ENCODE measurements around the gene SH3RF3. TPM values are rescaled to one million over a fixed set of nuclear protein-coding genes. Genes with fewer than 3 reads are reported as not detected.

SH3RF3 gene
- total RNA-seq, 1 experiment from 2014 or later = 1.0 TPM

GRCh38 chr2:109129356-109129920 is 433 bp downstream of the SH3RF3 start:
- Mint-ChIP-seq H3K27ac (no peak overlapping the region), H3K4me1 (peaks cover 16% of the 10 kb centered on the region), H3K36me3 (no peaks in the 10 kb centered on the region), H3K27me3 (ENCODE audit: low read depth) (peaks cover 63% of the 10 kb centered on the region), H3K4me3 (peak overlapping the region; percentile 49), H3K9me3 (no peaks in the 10 kb centered on the region)
- ChIA-PET POLR2A (no interaction called here), CTCF (interaction anchor here (0.9 to 2.4 kb wide), 3 partner anchors 79 to 381 kb away, joined by 3 to 14 read pairs (median 10); no protein-coding TSS in a partner anchor)
- ATAC-seq (peak; percentile 32), DNase-seq (ENCODE audit: low spot score) (peak; percentile 25)
- TF ChIP-seq FOXP1 (CRISPR knock-in tag; IDR thresholded peaks at IDR 0.05; ENCODE audit: borderline replicate concordance) (no peak), SMAD3 (CRISPR knock-in tag; IDR thresholded peaks at IDR 0.05; ENCODE audit: borderline replicate concordance) (no peak), SP1 (CRISPR knock-in tag; conservative IDR thresholded peaks at IDR 0.05) (no peak), TEAD4 (CRISPR knock-in tag; IDR thresholded peaks at IDR 0.05) (no peak)
- TF ChIP-seq, protein P1, sequence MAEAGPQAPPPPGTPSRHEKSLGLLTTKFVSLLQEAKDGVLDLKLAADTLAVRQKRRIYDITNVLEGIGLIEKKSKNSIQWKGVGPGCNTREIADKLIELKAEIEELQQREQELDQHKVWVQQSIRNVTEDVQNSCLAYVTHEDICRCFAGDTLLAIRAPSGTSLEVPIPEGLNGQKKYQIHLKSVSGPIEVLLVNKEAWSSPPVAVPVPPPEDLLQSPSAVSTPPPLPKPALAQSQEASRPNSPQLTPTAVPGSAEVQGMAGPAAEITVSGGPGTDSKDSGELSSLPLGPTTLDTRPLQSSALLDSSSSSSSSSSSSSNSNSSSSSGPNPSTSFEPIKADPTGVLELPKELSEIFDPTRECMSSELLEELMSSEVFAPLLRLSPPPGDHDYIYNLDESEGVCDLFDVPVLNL (CRISPR knock-in tag; IDR thresholded peaks at IDR 0.05; ENCODE audit: borderline replicate concordance, low read depth) = peak; percentile 21; the same call in 1 of the 2 replicates
- TF ChIP-seq, protein P2, sequence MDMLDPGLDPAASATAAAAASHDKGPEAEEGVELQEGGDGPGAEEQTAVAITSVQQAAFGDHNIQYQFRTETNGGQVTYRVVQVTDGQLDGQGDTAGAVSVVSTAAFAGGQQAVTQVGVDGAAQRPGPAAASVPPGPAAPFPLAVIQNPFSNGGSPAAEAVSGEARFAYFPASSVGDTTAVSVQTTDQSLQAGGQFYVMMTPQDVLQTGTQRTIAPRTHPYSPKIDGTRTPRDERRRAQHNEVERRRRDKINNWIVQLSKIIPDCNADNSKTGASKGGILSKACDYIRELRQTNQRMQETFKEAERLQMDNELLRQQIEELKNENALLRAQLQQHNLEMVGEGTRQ (CRISPR knock-in tag; IDR thresholded peaks at IDR 0.05) = no peak; the same call in 1 of the 2 replicates

DNA sequence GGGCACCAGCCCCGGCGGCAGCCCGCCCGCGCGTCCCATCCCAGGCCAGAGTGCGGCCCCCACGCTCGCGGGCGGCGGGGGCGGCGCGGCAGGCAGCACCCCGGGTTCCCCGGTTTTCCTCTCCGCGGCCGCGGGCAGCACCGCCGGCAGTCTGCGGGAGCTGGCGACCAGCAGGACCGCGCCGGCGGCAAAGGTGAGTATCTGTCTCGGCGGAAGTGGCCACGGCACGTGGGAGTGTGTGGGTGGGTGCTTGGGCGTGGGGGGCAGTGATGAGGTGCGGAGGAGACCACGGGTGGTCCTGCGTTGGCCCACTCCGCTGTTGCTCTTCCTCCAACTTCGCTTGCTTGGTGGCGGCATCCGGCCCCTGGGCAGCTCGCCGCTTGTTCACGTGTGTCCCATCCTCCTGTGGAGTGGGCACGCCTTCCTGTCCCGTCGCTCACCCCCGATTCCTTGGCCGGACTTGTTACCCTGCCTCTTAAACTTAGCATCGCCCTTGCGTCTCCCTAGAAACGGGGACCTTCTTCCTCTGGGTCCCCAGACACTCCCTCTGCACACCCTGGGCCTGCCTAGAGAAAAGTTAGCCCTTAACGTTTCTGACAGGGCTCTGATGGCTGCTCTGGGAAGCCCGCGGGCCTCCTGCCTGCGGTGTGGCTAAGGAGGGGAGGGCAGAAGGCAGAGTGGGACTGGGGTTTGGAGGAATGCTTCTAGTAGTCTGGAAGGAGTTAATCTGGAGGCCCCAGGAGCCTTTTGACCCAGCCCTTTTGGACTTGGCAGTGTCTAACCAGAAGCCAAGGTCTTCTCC is 1.1 kb downstream of the SH3RF3 start:
- DNase-seq (ENCODE audit: low spot score) = no peak
- ChIA-PET POLR2A (no interaction called here), CTCF (no interaction called here)
- Mint-ChIP-seq H3K9me3 (no peaks in the 10 kb centered on the region), H3K27me3 (ENCODE audit: low read depth) (peaks cover 63% of the 10 kb centered on the region), H3K36me3 (no peaks in the 10 kb centered on the region), H3K4me1 (peaks cover 10% of the 10 kb centered on the region), H3K4me3 (peak overlapping the region; percentile 71), H3K27ac (no peak overlapping the region)
- ATAC-seq = no peak
- TF ChIP-seq, protein P1 (CRISPR knock-in tag; IDR thresholded peaks at IDR 0.05; ENCODE audit: borderline replicate concordance, low read depth) = peak; percentile 2; the same call in 1 of the 2 replicates
- TF ChIP-seq, protein P3, sequence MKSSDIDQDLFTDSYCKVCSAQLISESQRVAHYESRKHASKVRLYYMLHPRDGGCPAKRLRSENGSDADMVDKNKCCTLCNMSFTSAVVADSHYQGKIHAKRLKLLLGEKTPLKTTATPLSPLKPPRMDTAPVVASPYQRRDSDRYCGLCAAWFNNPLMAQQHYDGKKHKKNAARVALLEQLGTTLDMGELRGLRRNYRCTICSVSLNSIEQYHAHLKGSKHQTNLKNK (CRISPR knock-in tag; IDR thresholded peaks at IDR 0.05) = no peak

GRCh38 chr2:109130723-109130995 is 1.7 kb downstream of the SH3RF3 start:
- ATAC-seq = no peak
- Mint-ChIP-seq H3K27me3 (ENCODE audit: low read depth) (peaks cover 63% of the 10 kb centered on the region), H3K36me3 (no peaks in the 10 kb centered on the region), H3K27ac (no peak overlapping the region), H3K4me1 (peaks cover 10% of the 10 kb centered on the region), H3K9me3 (no peaks in the 10 kb centered on the region), H3K4me3 (no peak overlapping the region)
- no peak for DNase-seq (ENCODE audit: low spot score)
- ChIA-PET CTCF (no interaction called here), POLR2A (no interaction called here)
- TF ChIP-seq FOXK1 (CRISPR knock-in tag; IDR thresholded peaks at IDR 0.05) (no peak), GRHL2 (CRISPR knock-in tag; IDR thresholded peaks at IDR 0.05; ENCODE audit: insufficient replicate concordance, severe bottlenecking) (no peak), TEAD4 (CRISPR knock-in tag; IDR thresholded peaks at IDR 0.05) (no peak), RELA (CRISPR knock-in tag; IDR thresholded peaks at IDR 0.05; ENCODE audit: borderline replicate concordance) (no peak), ZNF396 (CRISPR knock-in tag; IDR thresholded peaks at IDR 0.05; ENCODE audit: borderline replicate concordance) (no peak), ZBTB43 (CRISPR knock-in tag; IDR thresholded peaks at IDR 0.05) (no peak), EMX1 (CRISPR knock-in tag; IDR thresholded peaks at IDR 0.05) (no peak), IRF2 (CRISPR knock-in tag; IDR thresholded peaks at IDR 0.05; ENCODE audit: borderline replicate concordance, low read depth) (no peak), STAT6 (CRISPR knock-in tag; conservative IDR thresholded peaks at IDR 0.05; ENCODE audit: low read depth) (no peak)
- TF ChIP-seq, protein P4, sequence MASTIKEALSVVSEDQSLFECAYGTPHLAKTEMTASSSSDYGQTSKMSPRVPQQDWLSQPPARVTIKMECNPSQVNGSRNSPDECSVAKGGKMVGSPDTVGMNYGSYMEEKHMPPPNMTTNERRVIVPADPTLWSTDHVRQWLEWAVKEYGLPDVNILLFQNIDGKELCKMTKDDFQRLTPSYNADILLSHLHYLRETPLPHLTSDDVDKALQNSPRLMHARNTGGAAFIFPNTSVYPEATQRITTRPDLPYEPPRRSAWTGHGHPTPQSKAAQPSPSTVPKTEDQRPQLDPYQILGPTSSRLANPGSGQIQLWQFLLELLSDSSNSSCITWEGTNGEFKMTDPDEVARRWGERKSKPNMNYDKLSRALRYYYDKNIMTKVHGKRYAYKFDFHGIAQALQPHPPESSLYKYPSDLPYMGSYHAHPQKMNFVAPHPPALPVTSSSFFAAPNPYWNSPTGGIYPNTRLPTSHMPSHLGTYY (CRISPR knock-in tag; IDR thresholded peaks at IDR 0.05) = no peak
- TF ChIP-seq, protein P5, sequence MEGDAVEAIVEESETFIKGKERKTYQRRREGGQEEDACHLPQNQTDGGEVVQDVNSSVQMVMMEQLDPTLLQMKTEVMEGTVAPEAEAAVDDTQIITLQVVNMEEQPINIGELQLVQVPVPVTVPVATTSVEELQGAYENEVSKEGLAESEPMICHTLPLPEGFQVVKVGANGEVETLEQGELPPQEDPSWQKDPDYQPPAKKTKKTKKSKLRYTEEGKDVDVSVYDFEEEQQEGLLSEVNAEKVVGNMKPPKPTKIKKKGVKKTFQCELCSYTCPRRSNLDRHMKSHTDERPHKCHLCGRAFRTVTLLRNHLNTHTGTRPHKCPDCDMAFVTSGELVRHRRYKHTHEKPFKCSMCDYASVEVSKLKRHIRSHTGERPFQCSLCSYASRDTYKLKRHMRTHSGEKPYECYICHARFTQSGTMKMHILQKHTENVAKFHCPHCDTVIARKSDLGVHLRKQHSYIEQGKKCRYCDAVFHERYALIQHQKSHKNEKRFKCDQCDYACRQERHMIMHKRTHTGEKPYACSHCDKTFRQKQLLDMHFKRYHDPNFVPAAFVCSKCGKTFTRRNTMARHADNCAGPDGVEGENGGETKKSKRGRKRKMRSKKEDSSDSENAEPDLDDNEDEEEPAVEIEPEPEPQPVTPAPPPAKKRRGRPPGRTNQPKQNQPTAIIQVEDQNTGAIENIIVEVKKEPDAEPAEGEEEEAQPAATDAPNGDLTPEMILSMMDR (IDR thresholded peaks at IDR 0.05) = no peak

Data from WTC11 (cell line).